ENCODE measurements around the gene MTA1. TPM values are rescaled to one million over a fixed set of nuclear protein-coding genes. Genes with fewer than 3 reads are reported as not detected.

Gene MTA1
- total RNA-seq, 1 donor from 2014 or later: 227 TPM

GRCh38 chr14:105465209-105466031 is 45.8 kb downstream of the MTA1 start:
- TF ChIP-seq CTCF (IDR thresholded peaks at IDR 0.05; ENCODE audit: unreplicated experiment): no peak
- Mint-ChIP-seq H3K36me3 (ENCODE audit: insufficient read depth) (peaks cover 7% of the 10 kb centered on the region), H3K9me3 (ENCODE audit: low read depth) (no peaks in the 10 kb centered on the region), H3K4me3 (ENCODE audit: low read depth) (no peak overlapping the region), H3K27me3 (no peaks in the 10 kb centered on the region), H3K4me1 (ENCODE audit: low read depth) (no peaks in the 10 kb centered on the region), H3K27ac (no peak overlapping the region)
- DNase-seq (ENCODE audit: low spot score, unreplicated experiment): no peak

- no peaks in the 10 kb centered on the region for H3K4me1 Mint-ChIP-seq (ENCODE audit: low read depth)
- H3K36me3 Mint-ChIP-seq (ENCODE audit: insufficient read depth): peaks cover 2% of the 10 kb centered on the region
- DNase-seq (ENCODE audit: low spot score, unreplicated experiment): no peak
- H3K9me3 Mint-ChIP-seq (ENCODE audit: low read depth): no peaks in the 10 kb centered on the region
- no peak for TF ChIP-seq CTCF (IDR thresholded peaks at IDR 0.05; ENCODE audit: unreplicated experiment)
- no peak overlapping the region for H3K4me3 Mint-ChIP-seq (ENCODE audit: low read depth)
- no peak overlapping the region for H3K27ac Mint-ChIP-seq
- H3K27me3 Mint-ChIP-seq: no peaks in the 10 kb centered on the region
Observed at GRCh38 chr14:105466531-105467248, 47.1 kb downstream of the MTA1 start.

GRCh38 chr14:105467249-105467941 is 47.8 kb downstream of the MTA1 start:
- Mint-ChIP-seq H3K9me3 (ENCODE audit: low read depth) (no peaks in the 10 kb centered on the region), H3K27ac (no peak overlapping the region), H3K36me3 (ENCODE audit: insufficient read depth) (peaks cover 1% of the 10 kb centered on the region), H3K27me3 (no peaks in the 10 kb centered on the region), H3K4me1 (ENCODE audit: low read depth) (no peaks in the 10 kb centered on the region), H3K4me3 (ENCODE audit: low read depth) (no peak overlapping the region)
- no peak for DNase-seq (ENCODE audit: low spot score, unreplicated experiment)
- no peak for TF ChIP-seq CTCF (IDR thresholded peaks at IDR 0.05; ENCODE audit: unreplicated experiment)

- H3K27ac Mint-ChIP-seq: no peak overlapping the region
- no peaks in the 10 kb centered on the region for H3K4me1 Mint-ChIP-seq (ENCODE audit: low read depth)
- DNase-seq (ENCODE audit: low spot score, unreplicated experiment): no peak
- H3K27me3 Mint-ChIP-seq: no peaks in the 10 kb centered on the region
- peaks cover 1% of the 10 kb centered on the region for H3K36me3 Mint-ChIP-seq (ENCODE audit: insufficient read depth)
- no peaks in the 10 kb centered on the region for H3K9me3 Mint-ChIP-seq (ENCODE audit: low read depth)
- TF ChIP-seq CTCF (IDR thresholded peaks at IDR 0.05; ENCODE audit: unreplicated experiment): no peak
- no peak overlapping the region for H3K4me3 Mint-ChIP-seq (ENCODE audit: low read depth)
Observed at GRCh38 chr14:105467942-105468471, 48.4 kb downstream of the MTA1 start.

Measured in progenitor cell of endocrine pancreas (in vitro differentiated cells).